ENCODE measurements around the gene KEL.

GRCh38 chr7:142898377-142899170 lies 63.6 kb downstream of the KEL start:
- TF ChIP-seq CTCF (IDR thresholded peaks at IDR 0.05), result no peak
- TF ChIP-seq EP300 (IDR thresholded peaks at IDR 0.05; ENCODE audit: low read depth), result no peak
- no peak for TF ChIP-seq POLR2A (IDR thresholded peaks at IDR 0.05)
- no peak for TF ChIP-seq POLR2AphosphoS5 (IDR thresholded peaks at IDR 0.05)

Measured in transverse colon (tissue), 4 donors.